Stomach smooth muscle (tissue), 2 donors: ENCODE data around the gene KMT2D.

ENCODE experiments used
- H3K27ac ChIP-seq: one replicate; pipeline ENCODE4 v1.7.0; 2013; ENCODE audit warnings: mild to moderate bottlenecking, low read length, inconsistent platforms
- H3K27me3 ChIP-seq, 2 donors: one replicate each; pipeline ENCODE4 v1.7.0; 2013; ENCODE audit warnings: low read length in 2 of 2; ENCODE audit not compliant: insufficient read depth in 2 of 2, control insufficient read depth in 1 of 2
- H3K36me3 ChIP-seq, 2 donors: one replicate each; pipeline ENCODE4 v1.7.0; 2013; ENCODE audit warnings: low read length in 2 of 2; ENCODE audit not compliant: control insufficient read depth in 2 of 2, insufficient read depth in 2 of 2
- H3K4me1 ChIP-seq: one replicate; pipeline ENCODE4 v1.7.0; 2013; ENCODE audit warnings: low read length; ENCODE audit not compliant: control insufficient read depth, insufficient read depth
- H3K4me3 ChIP-seq, 2 donors: one replicate each; pipeline ENCODE4 v1.7.0; 2013; ENCODE audit warnings: low read length in 2 of 2
- H3K9ac ChIP-seq, 2 donors: one replicate each; pipeline ENCODE4 v1.7.0; 2013; ENCODE audit warnings: low read length in 2 of 2, mild to moderate bottlenecking in 1 of 2
- H3K9me3 ChIP-seq, 2 donors: one replicate each; pipeline ENCODE4 v1.7.0; 2013; ENCODE audit warnings: low read length in 2 of 2; ENCODE audit not compliant: control insufficient read depth in 2 of 2
- donor health status: healthy.
- donor health status: Pancreatic carcinoma.

KMT2D gene

GRCh38 chr12:49032679-49033447 lies 27.7 kb downstream of the KMT2D start:
- Histone ChIP-seq H3K4me3 (no peak overlapping the region), H3K4me1 (peaks cover 3% of the 10 kb centered on the region), H3K27me3 (no peaks in the 10 kb centered on the region), H3K9ac (no peak overlapping the region), H3K36me3 (peaks cover 51 to 58% of the 10 kb centered on the region in 2 donors), H3K27ac (no peak overlapping the region), H3K9me3 (no peaks in the 10 kb centered on the region)

GRCh38 chr12:49032276-49032675 lies 28.3 kb downstream of the KMT2D start:
- peaks cover 3% of the 10 kb centered on the region for H3K4me1 ChIP-seq
- no peak overlapping the region for H3K9ac ChIP-seq
- H3K9me3 ChIP-seq, result no peaks in the 10 kb centered on the region
- no peak overlapping the region for H3K4me3 ChIP-seq
- peaks cover 50 to 59% of the 10 kb centered on the region in 2 donors for H3K36me3 ChIP-seq
- H3K27ac ChIP-seq, result no peak overlapping the region
- H3K27me3 ChIP-seq, result no peaks in the 10 kb centered on the region

GRCh38 chr12:49031573-49032161 lies 28.9 kb downstream of the KMT2D start:
- no peaks in the 10 kb centered on the region for H3K27me3 ChIP-seq
- H3K4me1 ChIP-seq, result peaks cover 3% of the 10 kb centered on the region
- H3K9me3 ChIP-seq, result no peaks in the 10 kb centered on the region
- no peak overlapping the region for H3K9ac ChIP-seq
- H3K4me3 ChIP-seq, result no peak overlapping the region
- peaks cover 47 to 57% of the 10 kb centered on the region in 2 donors for H3K36me3 ChIP-seq
- no peak overlapping the region for H3K27ac ChIP-seq

- Histone ChIP-seq H3K9me3 (no peaks in the 10 kb centered on the region), H3K27ac (no peak overlapping the region), H3K27me3 (no peaks in the 10 kb centered on the region), H3K9ac (no peak overlapping the region), H3K36me3 (peaks cover 53 to 63% of the 10 kb centered on the region in 2 donors), H3K4me1 (peaks cover 3% of the 10 kb centered on the region), H3K4me3 (no peak overlapping the region)
These were observed 29.7 kb downstream of the KMT2D start for GRCh38 chr12:49030714-49031572.

DNA sequence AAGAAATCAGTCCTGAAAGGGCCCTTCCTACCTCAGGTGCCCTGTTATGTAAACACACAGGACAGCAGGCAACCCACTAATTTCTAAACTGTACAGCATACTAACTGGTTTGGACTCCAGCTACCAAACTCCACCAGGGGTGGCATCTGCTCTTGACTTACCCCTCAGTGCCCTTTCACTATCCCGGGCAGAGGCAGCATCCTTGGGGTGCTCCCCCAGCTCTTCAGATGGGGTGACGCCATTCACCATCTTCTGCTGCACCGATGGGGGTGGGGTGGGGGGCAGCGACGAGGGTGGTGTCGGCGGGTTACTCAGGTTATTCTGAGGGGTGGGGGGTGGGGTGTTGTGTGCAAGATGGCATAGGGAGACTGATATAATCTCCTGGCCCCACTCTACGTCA lies 30.5 kb downstream of the KMT2D start:
- Histone ChIP-seq H3K9ac (no peak overlapping the region), H3K27ac (no peak overlapping the region), H3K4me1 (peaks cover 3% of the 10 kb centered on the region), H3K36me3 (peaks cover 59 to 70% of the 10 kb centered on the region in 2 donors), H3K9me3 (no peaks in the 10 kb centered on the region), H3K27me3 (no peaks in the 10 kb centered on the region), H3K4me3 (no peak overlapping the region)

DNA sequence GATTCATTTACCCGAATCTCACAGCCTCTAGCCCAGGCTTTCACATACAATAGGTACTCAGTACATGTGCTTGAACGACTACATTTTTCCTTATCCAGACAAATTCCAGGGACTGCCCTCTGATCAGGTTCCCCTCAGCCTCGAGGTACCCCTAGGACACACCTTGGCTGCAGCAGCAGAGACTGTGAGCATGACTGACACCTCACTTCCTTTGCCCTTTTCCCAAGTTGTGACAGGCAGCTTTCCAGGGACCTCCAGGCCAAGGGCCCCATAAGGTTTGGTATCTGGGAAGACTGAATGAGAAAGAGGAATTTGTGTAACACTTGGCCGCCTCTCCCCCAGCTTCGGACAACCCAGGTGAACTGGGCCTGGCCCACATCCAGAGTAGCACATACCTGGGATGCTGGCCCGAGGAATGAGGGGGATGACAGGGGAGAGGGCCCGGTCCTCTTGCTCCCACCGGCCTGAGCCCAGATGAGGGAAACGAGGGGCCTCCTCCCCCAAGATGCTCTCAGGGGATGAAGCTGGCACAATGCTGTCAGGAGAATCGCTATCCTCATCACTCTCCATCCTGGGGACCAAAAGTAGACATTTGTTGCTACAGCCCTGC lies 31.8 kb downstream of the KMT2D start:
- no peaks in the 10 kb centered on the region for H3K9me3 ChIP-seq
- H3K27ac ChIP-seq, result no peak overlapping the region
- H3K4me1 ChIP-seq, result peaks cover 3% of the 10 kb centered on the region
- H3K36me3 ChIP-seq, result peaks cover 69 to 71% of the 10 kb centered on the region in 2 donors
- H3K9ac ChIP-seq, result no peak overlapping the region
- H3K4me3 ChIP-seq, result no peak overlapping the region
- H3K27me3 ChIP-seq, result no peaks in the 10 kb centered on the region

DNA sequence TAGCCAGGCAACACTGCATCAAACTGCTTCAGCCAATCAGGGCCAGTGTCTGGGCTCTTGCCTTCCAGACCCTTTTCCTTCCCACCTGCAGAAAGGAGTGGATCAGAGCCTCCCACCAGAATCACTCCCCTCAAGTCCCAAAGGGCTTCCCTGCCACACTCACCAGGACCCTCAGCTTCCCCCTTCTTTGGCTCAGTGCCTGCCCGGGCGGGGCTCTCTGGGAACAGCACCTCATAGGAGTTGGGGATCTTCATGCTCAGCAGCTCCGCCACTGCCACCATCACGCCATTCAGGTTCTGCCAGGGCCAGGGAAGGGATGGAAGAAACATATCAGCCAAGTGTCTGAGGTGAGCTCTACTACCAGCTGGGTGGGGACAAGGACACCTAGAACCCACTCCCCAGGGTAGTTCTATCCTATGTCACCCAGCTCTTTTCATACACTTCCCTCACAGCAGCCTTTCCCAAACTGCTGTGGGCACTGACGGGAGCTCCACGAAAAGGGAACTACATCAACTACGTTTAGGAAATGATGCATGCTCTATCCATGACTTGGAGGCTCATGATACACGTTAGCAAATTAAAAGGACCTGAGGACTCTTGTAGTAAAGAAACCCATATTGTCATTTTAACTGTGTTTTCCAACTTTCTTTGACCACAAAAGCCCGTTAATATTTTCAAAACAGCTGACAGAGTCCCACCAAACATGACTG lies 32.6 kb downstream of the KMT2D start:
- H3K4me3 ChIP-seq, result no peak overlapping the region
- H3K36me3 ChIP-seq, result peaks cover 73 to 77% of the 10 kb centered on the region in 2 donors
- H3K27me3 ChIP-seq, result no peaks in the 10 kb centered on the region
- H3K27ac ChIP-seq, result no peak overlapping the region
- H3K9ac ChIP-seq, result no peak overlapping the region
- H3K4me1 ChIP-seq, result no peaks in the 10 kb centered on the region
- no peaks in the 10 kb centered on the region for H3K9me3 ChIP-seq

GRCh38 chr12:49026678-49027480 lies 33.7 kb downstream of the KMT2D start:
- Histone ChIP-seq H3K4me3 (no peak overlapping the region), H3K4me1 (no peaks in the 10 kb centered on the region), H3K36me3 (peaks cover 74% of the 10 kb centered on the region in 2 donors), H3K9me3 (no peaks in the 10 kb centered on the region), H3K9ac (no peak overlapping the region), H3K27ac (no peak overlapping the region), H3K27me3 (no peaks in the 10 kb centered on the region)

- Histone ChIP-seq H3K27ac (no peak overlapping the region), H3K4me1 (no peaks in the 10 kb centered on the region), H3K36me3 (peaks cover 78 to 80% of the 10 kb centered on the region in 2 donors)
These were observed 34.5 kb downstream of the KMT2D start for GRCh38 chr12:49026101-49026500.

More at GRCh38 chr12:49026101-49026500, 34.5 kb downstream of the KMT2D start:
- H3K9me3 ChIP-seq, result no peaks in the 10 kb centered on the region
- H3K27me3 ChIP-seq, result no peaks in the 10 kb centered on the region
- no peak overlapping the region for H3K9ac ChIP-seq
- no peak overlapping the region for H3K4me3 ChIP-seq
